ENCODE results near the gene PFKFB2. TPM values are rescaled to one million over a fixed set of nuclear protein-coding genes. Genes with fewer than 3 reads are reported as not detected.

PFKFB2 gene
- total RNA-seq, 2 experiments from 2014 or later = 3.2 to 4.0 TPM

DNA sequence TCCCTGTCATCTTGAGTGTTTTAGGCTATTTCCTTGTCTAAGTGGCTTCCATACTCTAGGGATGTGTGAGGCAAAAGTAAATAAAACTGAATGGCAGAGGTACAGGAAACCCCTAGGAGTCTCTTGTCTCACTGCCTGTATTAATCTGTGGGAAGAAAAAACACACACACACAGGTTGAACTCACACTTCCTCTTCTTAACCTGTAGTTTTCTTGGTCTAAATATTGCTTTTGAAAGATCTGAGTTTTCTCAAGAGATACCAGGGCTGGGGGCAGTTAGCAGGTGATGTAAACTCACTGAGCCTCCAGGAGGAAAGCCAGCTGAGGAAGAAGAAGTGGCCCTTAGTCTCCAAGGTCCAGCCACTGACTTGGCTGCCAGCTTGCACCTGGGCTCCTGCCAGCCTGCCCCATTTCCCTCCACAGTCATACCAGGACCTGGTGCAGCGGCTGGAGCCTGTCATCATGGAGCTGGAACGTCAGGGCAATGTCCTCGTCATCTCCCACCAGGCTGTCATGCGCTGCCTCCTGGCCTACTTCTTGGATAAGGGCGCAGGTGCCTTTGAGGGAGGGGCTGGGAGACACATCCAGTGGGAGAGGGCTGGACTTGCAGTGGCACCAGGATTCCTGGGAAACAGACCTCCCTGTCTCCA is 16.9 kb downstream of the PFKFB2 start:
- Mint-ChIP-seq H3K27me3 (no peaks in the 10 kb centered on the region), H3K4me1 (ENCODE audit: low read depth) (peaks cover 34% of the 10 kb centered on the region), H3K36me3 (ENCODE audit: low read depth) (peaks cover 11% of the 10 kb centered on the region), H3K27ac (peak overlapping the region; percentile 67), H3K4me3 (no peak overlapping the region), H3K9me3 (no peaks in the 10 kb centered on the region)
- ATAC-seq (ENCODE audit: poor library complexity) = no peak
- Histone ChIP-seq H3K27ac (ENCODE audit: low read depth in 1 of 2, low read length in 2 of 2) (no peak overlapping the region), H3K36me3 (ENCODE audit: insufficient read depth, low read length) (no peaks in the 10 kb centered on the region), H3K27me3 (ENCODE audit: control insufficient read depth in 1 of 2, insufficient read depth in 2 of 2, low read length in 2 of 2) (no peaks in the 10 kb centered on the region), H3K4me3 (ENCODE audit: low read length) (no peak overlapping the region), H3K4me1 (ENCODE audit: insufficient read depth, low read length) (peaks cover 28% of the 10 kb centered on the region), H3K9me3 (ENCODE audit: control insufficient read depth in 1 of 2, insufficient read depth in 1 of 2, low read length in 2 of 2) (no peaks in the 10 kb centered on the region)
- intact Hi-C loops (cut with DNase I, micrococcal nuclease) = loop anchor here (2.0 to 10.0 kb wide), 2 partner anchors 17 to 135 kb away; partner anchors contain the start of gene PFKFB2 (in 1 of the 2)
- ChIA-PET POLR2A (interaction anchor here (2.4 kb wide), 1 partner anchor 17 kb away, joined by 9 read pairs; the partner anchor contains the start of gene PFKFB2), CTCF (interaction anchor here (1.2 kb wide), 1 partner anchor 17 kb away, joined by 4 read pairs; the partner anchor contains the start of gene PFKFB2)
- DNase-seq = no peak
- no peak for TF ChIP-seq CTCF (IDR thresholded peaks at IDR 0.05)

DNA sequence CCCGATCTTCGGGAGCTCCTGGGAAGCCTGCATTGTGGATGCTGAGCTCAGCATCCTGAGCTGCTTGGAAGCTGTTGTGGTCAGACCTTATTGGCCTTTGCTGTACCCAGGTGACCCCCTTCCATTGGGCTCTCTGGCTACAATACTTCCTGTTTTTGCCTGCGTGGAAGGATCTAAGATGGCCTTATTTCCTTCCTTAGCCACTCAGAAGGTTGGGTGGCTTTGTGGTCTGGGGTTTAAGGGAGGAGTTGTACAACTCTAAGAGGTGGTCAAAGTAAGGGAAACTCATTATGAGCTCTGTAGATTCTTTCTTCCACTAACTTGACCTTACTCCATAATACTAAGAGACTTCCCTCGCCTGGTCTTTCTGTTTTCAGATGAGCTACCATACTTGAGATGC is 17.7 kb downstream of the PFKFB2 start:
- Mint-ChIP-seq H3K4me1 (ENCODE audit: low read depth) (peaks cover 34% of the 10 kb centered on the region), H3K27ac (peak overlapping the region; percentile 67), H3K9me3 (no peaks in the 10 kb centered on the region), H3K27me3 (no peaks in the 10 kb centered on the region), H3K36me3 (ENCODE audit: low read depth) (peaks cover 7% of the 10 kb centered on the region), H3K4me3 (no peak overlapping the region)
- Histone ChIP-seq H3K27me3 (ENCODE audit: control insufficient read depth in 1 of 2, insufficient read depth in 2 of 2, low read length in 2 of 2) (no peaks in the 10 kb centered on the region), H3K4me1 (ENCODE audit: insufficient read depth, low read length) (peaks cover 28% of the 10 kb centered on the region), H3K9me3 (ENCODE audit: control insufficient read depth in 1 of 2, insufficient read depth in 1 of 2, low read length in 2 of 2) (no peaks in the 10 kb centered on the region), H3K27ac (ENCODE audit: low read depth in 1 of 2, low read length in 2 of 2) (no peak overlapping the region), H3K4me3 (ENCODE audit: low read length) (no peak overlapping the region), H3K36me3 (ENCODE audit: insufficient read depth, low read length) (no peaks in the 10 kb centered on the region)
- peak in 1 of 14 experiments; percentile 38 for DNase-seq
- CTCF ChIA-PET = interaction anchor here (1.2 to 1.9 kb wide), 2 partner anchors 18 to 21 kb away, joined by 4 to 6 read pairs; partner anchors contain the start of gene PFKFB2
- intact Hi-C loops (cut with DNase I, micrococcal nuclease) = loop anchor here (2.0 to 10.0 kb wide), 2 partner anchors 18 to 136 kb away; partner anchors contain the start of gene PFKFB2 (in 1 of the 2)
- POLR2A ChIA-PET = interaction anchor here (0.9 to 2.4 kb wide), 5 partner anchors 16 to 250 kb away, joined by 4 to 9 read pairs (median 4); partner anchors contain the start of genes CD55 and PFKFB2
- ATAC-seq (ENCODE audit: poor library complexity) = peak; percentile 12
- TF ChIP-seq CTCF (IDR thresholded peaks at IDR 0.05) = no peak

- peaks cover 28% of the 10 kb centered on the region for H3K4me1 ChIP-seq (ENCODE audit: insufficient read depth, low read length)
- Mint-ChIP-seq H3K27ac (peak overlapping the region; percentile 67), H3K4me1 (ENCODE audit: low read depth) (peaks cover 34% of the 10 kb centered on the region), H3K27me3 (no peaks in the 10 kb centered on the region), H3K36me3 (ENCODE audit: low read depth) (peaks cover 4% of the 10 kb centered on the region), H3K9me3 (no peaks in the 10 kb centered on the region), H3K4me3 (peak overlapping the region; percentile 36)
- DNase-seq (peak in 4 of 14 experiments; percentile 9 to 67 (median 38)), ATAC-seq (ENCODE audit: poor library complexity) (peak; percentile 87)
- TF ChIP-seq CTCF (IDR thresholded peaks at IDR 0.05) = no peak
- H3K36me3 ChIP-seq (ENCODE audit: insufficient read depth, low read length) = no peaks in the 10 kb centered on the region
- no peaks in the 10 kb centered on the region for H3K9me3 ChIP-seq (ENCODE audit: control insufficient read depth in 1 of 2, insufficient read depth in 1 of 2, low read length in 2 of 2)
- H3K4me3 ChIP-seq (ENCODE audit: low read length) = no peak overlapping the region
- no peak overlapping the region for H3K27ac ChIP-seq (ENCODE audit: low read depth in 1 of 2, low read length in 2 of 2)
- intact Hi-C loops (cut with DNase I, micrococcal nuclease) = loop anchor here (2.0 to 10.0 kb wide), 2 partner anchors 19 to 137 kb away; partner anchors contain the start of gene PFKFB2 (in 1 of the 2)
- CTCF ChIA-PET = interaction anchor here (1.2 to 1.9 kb wide), 2 partner anchors 18 to 22 kb away, joined by 4 to 6 read pairs; partner anchors contain the start of gene PFKFB2
- H3K27me3 ChIP-seq (ENCODE audit: control insufficient read depth in 1 of 2, insufficient read depth in 2 of 2, low read length in 2 of 2) = no peaks in the 10 kb centered on the region
- POLR2A ChIA-PET = interaction anchor here (0.9 to 2.4 kb wide), 5 partner anchors 17 to 250 kb away, joined by 4 to 9 read pairs (median 4); partner anchors contain the start of genes CD55 and PFKFB2
Observed at GRCh38 chr1:207071426-207071825, 18.4 kb downstream of the PFKFB2 start.
